ENCODE data around the gene PPP1R3G. TPM values are rescaled to one million over a fixed set of nuclear protein-coding genes. Genes with fewer than 3 reads are reported as not detected.

PPP1R3G gene
- total and polyA plus RNA-seq, 2 of the 4 experiments (the other 2 are of a cell fraction) = 0.10 to 0.18 TPM

GRCh38 chr6:5073992-5074391, 11.1 kb upstream of the PPP1R3G start:
- no peaks in the 10 kb centered on the region for H3K4me1 ChIP-seq (ENCODE audit: control insufficient read depth, insufficient read depth, low read length)
- dilution Hi-C loops (cut with HindIII; ENCODE audit: low sequenced_read_pairs, unreplicated experiment) (no loop called here), intact Hi-C loops (cut with micrococcal nuclease) (no loop called here), in situ Hi-C loops (cut with MboI; ENCODE audit: low sequenced_read_pairs) (no loop called here)
- H4K91ac ChIP-seq (ENCODE audit: insufficient read depth, low read depth, low read length) = no peak overlapping the region
- H3K56ac ChIP-seq (ENCODE audit: extremely low read depth, insufficient read depth, low read length) = no peak overlapping the region
- H2BK20ac ChIP-seq (ENCODE audit: low read depth, low read length) = no peak overlapping the region
- no peaks in the 10 kb centered on the region; the same call in 1 of the 2 replicates for H3K27me3 ChIP-seq (ENCODE audit: control insufficient read depth, insufficient read depth, low read length)
- H3K4me2 ChIP-seq (ENCODE audit: low read depth, low read length) = no peak overlapping the region
- no peak overlapping the region for H2AFZ ChIP-seq (replicated peaks; ENCODE audit: low read length, poor library complexity)
- H3K9ac ChIP-seq (ENCODE audit: low read depth, low read length) = no peak overlapping the region
- H3K4me3 ChIP-seq (ENCODE audit: insufficient read depth, low read depth, low read length) = no peak overlapping the region
- no peak overlapping the region for H2AK9ac ChIP-seq (replicated peaks; ENCODE audit: low read depth, low read length, poor library complexity)
- no peaks in the 10 kb centered on the region for H3K79me1 ChIP-seq (ENCODE audit: low read depth in 1 of 2, low read length in 2 of 2)
- H2BK5ac ChIP-seq (ENCODE audit: low read depth, low read length, poor library complexity, severe bottlenecking) = no peak overlapping the region
- TF ChIP-seq MAFK (IDR thresholded peaks at IDR 0.05; ENCODE audit: low read depth, low read length) (no peak), RFX5 (IDR thresholded peaks at IDR 0.05; ENCODE audit: low read depth, low read length) (no peak), POLR2A (IDR thresholded peaks at IDR 0.05; ENCODE audit: low read depth, low read length) (no peak), FOS (IDR thresholded peaks at IDR 0.05; ENCODE audit: low read depth, low read length) (no peak), CTCF (conservative IDR thresholded peaks at IDR 0.05; ENCODE audit: low read depth, low read length) (no peak), CEBPB (IDR thresholded peaks at IDR 0.05; ENCODE audit: low read depth, low read length) (no peak), RCOR1 (IDR thresholded peaks at IDR 0.05; ENCODE audit: insufficient replicate concordance, low read length) (no peak), RAD21 (IDR thresholded peaks at IDR 0.05; ENCODE audit: low read length) (no peak), CHD1 (IDR thresholded peaks at IDR 0.05; ENCODE audit: low read depth, low read length) (no peak), MAZ (IDR thresholded peaks at IDR 0.05; ENCODE audit: borderline replicate concordance, low read depth, low read length) (no peak), BHLHE40 (IDR thresholded peaks at IDR 0.05; ENCODE audit: low read depth, low read length) (no peak), MXI1 (IDR thresholded peaks at IDR 0.05; ENCODE audit: borderline replicate concordance, low read depth, low read length) (no peak), NFE2L2 (IDR thresholded peaks at IDR 0.05; ENCODE audit: low read depth, low read length) (no peak), USF2 (IDR thresholded peaks at IDR 0.05; ENCODE audit: low read depth, low read length) (no peak), SMC3 (IDR thresholded peaks at IDR 0.05; ENCODE audit: low read depth, low read length) (no peak)
- WGBS, 2 experiments (ENCODE audit: extremely low coverage in 2 of 2, insufficient read length in 1 of 2) = no CpG with 5 or more reads among the region's 3 CpGs
- H2AK5ac ChIP-seq (ENCODE audit: low read depth, low read length) = no peak overlapping the region
- H2BK120ac ChIP-seq (ENCODE audit: low read depth, low read length) = no peak overlapping the region
- DNase-seq (no peak), ATAC-seq (ENCODE audit: low read depth) (no peak)
- H3K9me1 ChIP-seq (ENCODE audit: insufficient read depth, low read length) = no peaks in the 10 kb centered on the region
- H3K36me3 ChIP-seq (ENCODE audit: control insufficient read depth, insufficient read depth, low read length) = no peaks in the 10 kb centered on the region
- no peak overlapping the region for H4K8ac ChIP-seq (ENCODE audit: low read depth in 2 of 2, low read length in 2 of 2)
- H3K23ac ChIP-seq (ENCODE audit: low read depth, low read length) = no peak overlapping the region
- no TSS peak for BruUV-seq (replicated peaks)
- H3K14ac ChIP-seq (replicated peaks; ENCODE audit: low read depth, low read length) = no peak overlapping the region
- H3K4ac ChIP-seq (ENCODE audit: low read depth, low read length) = no peak overlapping the region
- no peak overlapping the region for H3K27ac ChIP-seq (ENCODE audit: insufficient read depth, low read length)
- no peaks in the 10 kb centered on the region for H3K9me3 ChIP-seq (ENCODE audit: control insufficient read depth, insufficient read depth, low read length)
- CTCF ChIA-PET = no interaction called here
- H3K18ac ChIP-seq (ENCODE audit: low read depth, low read length) = no peak overlapping the region
- no peak overlapping the region for H2BK15ac ChIP-seq (ENCODE audit: low read depth, low read length)
- POLR2A ChIA-PET (ENCODE audit: unreplicated experiment) = no interaction called here
- H4K20me1 ChIP-seq (ENCODE audit: insufficient read depth, low read length) = no peaks in the 10 kb centered on the region
- no peak overlapping the region for H4K5ac ChIP-seq (ENCODE audit: low read depth, low read length)

Measured in IMR-90 (cell line).